GM19025 (cell line): ENCODE data around the gene SLC16A11.
"Not testable (repeated sequence)": the region's sequence is repeated elsewhere in the genome, so short reads cannot be mapped to it uniquely, and the experiment has no call there.

Experiments
- ATAC-seq: cut with Tn5 transposase; IDR thresholded peaks from one replicate; pipeline ENCODE4 v1.9.1; 2021; ENCODE audit warnings: mild to moderate bottlenecking, low read depth, moderate library complexity; ENCODE audit not compliant: unreplicated experiment

The SLC16A11 gene

GRCh38 chr17:7043497-7044198 is at the start of gene SLC16A11:
SLC16A11 (minus strand) TSS chr17:7044092; CDS start chr17:7043513, 579 bp downstream.
- no peak for ATAC-seq

- not testable (repeated sequence) for ATAC-seq
Observed at GRCh38 chr17:7091311-7092005, 47.6 kb upstream of the SLC16A11 start.

- ATAC-seq, result not testable (repeated sequence)
Observed at GRCh38 chr17:7089570-7089969, 45.7 kb upstream of the SLC16A11 start.

- not testable (repeated sequence) for ATAC-seq
Observed at GRCh38 chr17:7088442-7088841, 44.5 kb upstream of the SLC16A11 start.

- no peak for ATAC-seq
Observed at GRCh38 chr17:7084088-7084487, 40.2 kb upstream of the SLC16A11 start.

GRCh38 chr17:7083592-7083991 is 39.7 kb upstream of the SLC16A11 start:
- no peak for ATAC-seq

GRCh38 chr17:7081341-7082062 is 37.6 kb upstream of the SLC16A11 start:
- ATAC-seq, result no peak

GRCh38 chr17:7080456-7081041 is 36.7 kb upstream of the SLC16A11 start:
- no peak for ATAC-seq

GRCh38 chr17:7079581-7080455 is 35.9 kb upstream of the SLC16A11 start, which contains the start of gene CLEC10A:
CLEC10A (minus strand) TSS chr17:7080251; CDS start chr17:7078812, 1,439 bp downstream.
- ATAC-seq, result no peak

- ATAC-seq, result no peak
Observed at GRCh38 chr17:7078711-7079110, 34.8 kb upstream of the SLC16A11 start.

GRCh38 chr17:7077911-7078546 is 34.1 kb upstream of the SLC16A11 start:
- ATAC-seq, result no peak

GRCh38 chr17:7074931-7075330 is 31.0 kb upstream of the SLC16A11 start:
- no peak for ATAC-seq

- ATAC-seq, result no peak
Observed at GRCh38 chr17:7072406-7072805, 28.5 kb upstream of the SLC16A11 start.

GRCh38 chr17:7070712-7071111 is 26.8 kb upstream of the SLC16A11 start:
- ATAC-seq, result no peak

GRCh38 chr17:7068268-7068667 is 24.4 kb upstream of the SLC16A11 start:
- ATAC-seq, result no peak

- no peak for ATAC-seq
Observed at GRCh38 chr17:7067198-7067597, 23.3 kb upstream of the SLC16A11 start.

- ATAC-seq, result no peak
Observed at GRCh38 chr17:7064261-7064660, 20.4 kb upstream of the SLC16A11 start.

GRCh38 chr17:7063518-7064094 is 19.7 kb upstream of the SLC16A11 start:
- no peak for ATAC-seq
